H9 (cell line): Measurements from ENCODE around the gene ZNF860. TPM values are rescaled to one million over a fixed set of nuclear protein-coding genes. Genes with fewer than 3 reads are reported as not detected.

Experiments used
- DNase-seq: peaks from one replicate; pipeline ENCODE4 v3.0.0-alpha.2; 2017
- H2AFZ ChIP-seq: one replicate; pipeline ENCODE4 v1.6.1; 2013; ENCODE audit warnings: mild to moderate bottlenecking, low read length, control low read depth, moderate library complexity
- H2AK5ac ChIP-seq: 2 replicates; pipeline ENCODE4 v1.6.1; 2013; ENCODE audit warnings: low read length, control low read depth, mixed read lengths; ENCODE audit not compliant: insufficient read length
- H2BK120ac ChIP-seq: one replicate; pipeline ENCODE4 v1.6.1; 2013; ENCODE audit warnings: low read depth, mild to moderate bottlenecking, low read length, control low read depth, inconsistent platforms; ENCODE audit not compliant: poor library complexity, severe bottlenecking
- H2BK12ac ChIP-seq: 2 replicates; pipeline ENCODE4 v1.6.1; 2013; ENCODE audit warnings: low read length, control low read depth, mixed read lengths, low read depth; ENCODE audit not compliant: insufficient read length
- H2BK15ac ChIP-seq: 2 replicates; pipeline ENCODE4 v1.6.1; 2013; ENCODE audit warnings: low read depth, low read length, control low read depth
- H2BK20ac ChIP-seq: one replicate; pipeline ENCODE4 v1.6.1; 2013; ENCODE audit warnings: low read depth, mild to moderate bottlenecking, low read length, control low read depth, inconsistent platforms; ENCODE audit not compliant: poor library complexity, severe bottlenecking
- H2BK5ac ChIP-seq: 2 replicates; pipeline ENCODE4 v1.6.1; 2013; ENCODE audit warnings: low read length, control low read depth, mixed read lengths; ENCODE audit not compliant: insufficient read length
- H3K14ac ChIP-seq: 2 replicates; pipeline ENCODE4 v1.6.1; 2013; ENCODE audit warnings: low read length, control low read depth; ENCODE audit not compliant: insufficient read depth
- H3K18ac ChIP-seq: 2 replicates; pipeline ENCODE4 v1.6.1; 2013; ENCODE audit warnings: low read depth, mild to moderate bottlenecking, mixed read lengths, low read length, control low read depth; ENCODE audit not compliant: insufficient read length
- H3K23ac ChIP-seq: 2 replicates; pipeline ENCODE4 v1.6.1; 2013; ENCODE audit warnings: low read length, control low read depth, mixed read lengths, low read depth; ENCODE audit not compliant: insufficient read length
- H3K23me2 ChIP-seq: 2 replicates; pipeline ENCODE4 v1.6.1; 2013; ENCODE audit warnings: low read depth, mild to moderate bottlenecking, mixed read lengths, low read length, control low read depth; ENCODE audit not compliant: insufficient read length, poor library complexity, severe bottlenecking
- H3K27ac ChIP-seq: 2 replicates; pipeline ENCODE4 v1.5.1; 2013; ENCODE audit warnings: low read length, control low read depth, mixed read lengths, low read depth; ENCODE audit not compliant: insufficient read length
- H3K27me3 ChIP-seq: 2 replicates; pipeline ENCODE4 v1.6.1; 2013; ENCODE audit warnings: low read length, control low read depth, inconsistent platforms; ENCODE audit not compliant: insufficient read depth
- H3K4ac ChIP-seq: 2 replicates; pipeline ENCODE4 v1.6.1; 2013; ENCODE audit warnings: low read depth, mild to moderate bottlenecking, control low read depth, inconsistent platforms, low read length, moderate library complexity
- H3K4me1 ChIP-seq: 2 replicates; pipeline ENCODE4 v1.6.1; 2013; ENCODE audit warnings: low read length, control low read depth, inconsistent platforms; ENCODE audit not compliant: insufficient read depth
- H3K4me2 ChIP-seq: 2 replicates; pipeline ENCODE4 v1.6.1; 2013; ENCODE audit warnings: low read length, control low read depth, mixed read lengths; ENCODE audit not compliant: insufficient read length, insufficient read depth
- H3K56ac ChIP-seq: 2 replicates; pipeline ENCODE4 v1.6.1; 2013; ENCODE audit warnings: low read depth, mild to moderate bottlenecking, mixed read lengths, low read length, control low read depth; ENCODE audit not compliant: insufficient read length
- H3K79me1 ChIP-seq: 2 replicates; pipeline ENCODE4 v1.6.1; 2013; ENCODE audit warnings: low read depth, mild to moderate bottlenecking, moderate library complexity, low read length, control low read depth, inconsistent platforms; ENCODE audit not compliant: insufficient read depth, poor library complexity, severe bottlenecking
- H3K79me2 ChIP-seq: 2 replicates; pipeline ENCODE4 v1.6.1; 2013; ENCODE audit warnings: low read length, control low read depth, inconsistent platforms; ENCODE audit not compliant: insufficient read depth
- H3K9ac ChIP-seq: 2 replicates; pipeline ENCODE4 v1.6.1; 2013; ENCODE audit warnings: low read length, control low read depth, mixed read lengths; ENCODE audit not compliant: insufficient read length; ENCODE audit errors: extremely low read depth
- H3K9me3 ChIP-seq: one replicate; pipeline ENCODE4 v1.6.1; 2013; ENCODE audit warnings: low read depth, low read length, inconsistent platforms; ENCODE audit not compliant: control insufficient read depth
- H3T11ph ChIP-seq: one replicate; pipeline ENCODE4 v1.6.1; 2013; ENCODE audit warnings: mild to moderate bottlenecking, low read length, control low read depth, inconsistent platforms
- H4K20me1 ChIP-seq: one replicate; pipeline ENCODE4 v1.6.1; 2013; ENCODE audit not compliant: control insufficient read depth, insufficient read length, insufficient read depth
- H4K5ac ChIP-seq: 2 replicates; pipeline ENCODE4 v1.6.1; 2013; ENCODE audit warnings: low read depth, mild to moderate bottlenecking, mixed read lengths, low read length, control low read depth; ENCODE audit not compliant: insufficient read length
- H4K8ac ChIP-seq: replicated peaks from 2 replicates; pipeline ENCODE4 v1.6.1; 2013; ENCODE audit warnings: low read length, control low read depth, mixed read lengths, low read depth; ENCODE audit not compliant: insufficient read length
- H4K91ac ChIP-seq: 2 replicates; pipeline ENCODE4 v1.6.1; 2013; ENCODE audit warnings: low read depth, mild to moderate bottlenecking, moderate library complexity, mixed read lengths, low read length, control low read depth; ENCODE audit not compliant: insufficient read length
- H3K27ac Mint-ChIP-seq, 3 experiments: 2 replicates in 2 of 3; 3 replicates in 1 of 3; pipeline ENCODE4 v1.8.0; 2020 to 2021; ENCODE audit warnings: mixed read lengths in 3 of 3, mild to moderate bottlenecking in 1 of 3, moderate library complexity in 1 of 3
- H3K27me3 Mint-ChIP-seq: 2 replicates; pipeline ENCODE4 v1.8.0; 2021; ENCODE audit warnings: low read depth, mild to moderate bottlenecking, moderate library complexity, mixed read lengths
- H3K36me3 Mint-ChIP-seq, 3 experiments: 2 replicates in 2 of 3; 3 replicates in 1 of 3; pipeline ENCODE4 v1.8.0; 2020 to 2021; ENCODE audit warnings: low read depth in 3 of 3, mixed read lengths in 3 of 3; ENCODE audit not compliant: insufficient read depth in 1 of 3
- H3K4me1 Mint-ChIP-seq, 2 experiments: 2 replicates each; pipeline ENCODE4 v1.8.0; 2020; ENCODE audit warnings: mixed read lengths in 2 of 2
- H3K4me3 Mint-ChIP-seq, 2 experiments: 2 replicates in 1 of 2; 3 replicates in 1 of 2; pipeline ENCODE4 v1.8.0; 2020 to 2021; ENCODE audit warnings: mild to moderate bottlenecking in 2 of 2, mixed read lengths in 2 of 2, moderate library complexity in 1 of 2
- H3K9me3 Mint-ChIP-seq, 2 experiments: 2 replicates in 1 of 2; 3 replicates in 1 of 2; pipeline ENCODE4 v1.8.0; 2020; ENCODE audit warnings: mild to moderate bottlenecking in 2 of 2, mixed read lengths in 2 of 2, moderate library complexity in 1 of 2
- CTCF ChIP-seq: fragments of 200-600 bp; sonication (generic); conservative IDR thresholded peaks from 3 replicates; pipeline ENCODE4 v1.8.0; 2021; ENCODE audit warnings: antibody characterized with exemption, mild to moderate bottlenecking
- whole genome bisulfite sequencing: extraction: QIAGEN DNeasy Blood & Tissue Kit; methylation state at CpG from one replicate; pipeline ENCODE4 v1.1.7; 2013; ENCODE audit warnings: missing lambda C conversion rate, low lambda C conversion rate, mixed read lengths; ENCODE audit not compliant: insufficient read length; ENCODE audit errors: extremely low coverage; 5-methylcytosine and 5-hydroxymethylcytosine counted together
- total RNA-seq: library from RNA; stranded (reverse); gene quantifications from 2 replicates; pipeline ENCODE4 v1.2.1, GENCODE V29; 2021

ZNF860 gene
- total RNA-seq, 1 experiment from 2014 or later = 2.6 TPM

GRCh38 chr3:31947162-31947561, 34.4 kb upstream of the ZNF860 start:
- no peak overlapping the region for H4K5ac ChIP-seq
- no peak overlapping the region for H3T11ph ChIP-seq
- DNase-seq = no peak
- no peak overlapping the region for H3K23ac ChIP-seq
- H3K4me2 ChIP-seq = no peak overlapping the region
- TF ChIP-seq CTCF = no peak
- no peak overlapping the region for H3K56ac ChIP-seq
- H3K9me3 ChIP-seq = no peaks in the 10 kb centered on the region
- no peak overlapping the region for H2BK15ac ChIP-seq
- peaks cover 43% of the 10 kb centered on the region; the same call in 1 of the 2 replicates for H3K79me2 ChIP-seq
- no peak overlapping the region for H2AFZ ChIP-seq
- no peak overlapping the region for H4K91ac ChIP-seq
- H3K4ac ChIP-seq = no peak overlapping the region
- Mint-ChIP-seq H3K27me3 (no peaks in the 10 kb centered on the region), H3K9me3 (peaks cover 11 to 14% of the 10 kb centered on the region in 2 experiments), H3K4me1 (peaks cover 41 to 46% of the 10 kb centered on the region in 2 experiments), H3K27ac (peak overlapping the region; percentile 18 to 44 (median 31); a peak in 4 of 7 replicates), H3K36me3 (peaks cover 10 to 19% (median 17%) of the 10 kb centered on the region in 3 experiments), H3K4me3 (no peak overlapping the region)
- no peak overlapping the region for H2BK20ac ChIP-seq
- no peaks in the 10 kb centered on the region for H3K23me2 ChIP-seq
- WGBS = no CpG with 5 or more reads among the region's 4 CpGs
- H2AK5ac ChIP-seq = peak overlapping the region; percentile 12
- no peaks in the 10 kb centered on the region for H4K20me1 ChIP-seq
- H3K79me1 ChIP-seq = peaks cover 2% of the 10 kb centered on the region
- no peak overlapping the region for H3K27ac ChIP-seq
- no peak overlapping the region for H2BK12ac ChIP-seq
- H2BK5ac ChIP-seq = no peak overlapping the region
- H4K8ac ChIP-seq = no peak overlapping the region
- H3K18ac ChIP-seq = peak overlapping the region; percentile 13
- no peaks in the 10 kb centered on the region for H3K27me3 ChIP-seq
- H3K14ac ChIP-seq = no peak overlapping the region
- no peak overlapping the region for H2BK120ac ChIP-seq
- H3K4me1 ChIP-seq = peaks cover 22% of the 10 kb centered on the region
- no peak overlapping the region for H3K9ac ChIP-seq
